Measurements from ENCODE around the gene KDM4B.

KDM4B gene

GRCh38 chr19:5013761-5014160, 44.8 kb downstream of the KDM4B start:
- DNase-seq (ENCODE audit: low spot score), result no peak

- no peak for DNase-seq (ENCODE audit: low spot score)
Measured at GRCh38 chr19:5014941-5015340, 46.0 kb downstream of the KDM4B start.

- DNase-seq (ENCODE audit: low spot score), result no peak
Measured at GRCh38 chr19:5016268-5016667, 47.4 kb downstream of the KDM4B start.

- DNase-seq (ENCODE audit: low spot score), result no peak
Measured at GRCh38 chr19:5016781-5017180, 47.9 kb downstream of the KDM4B start.

- DNase-seq (ENCODE audit: low spot score), result no peak
Measured at GRCh38 chr19:5017235-5017634, 48.3 kb downstream of the KDM4B start.

GRCh38 chr19:5018224-5019015, 49.5 kb downstream of the KDM4B start:
- no peak for DNase-seq (ENCODE audit: low spot score)

- no peak for DNase-seq (ENCODE audit: low spot score)
Measured at GRCh38 chr19:5020368-5020767, 51.5 kb downstream of the KDM4B start.

- no peak for DNase-seq (ENCODE audit: low spot score)
Measured at GRCh38 chr19:5021046-5021445, 52.1 kb downstream of the KDM4B start.

GRCh38 chr19:5022066-5022860, 53.4 kb downstream of the KDM4B start:
- DNase-seq (ENCODE audit: low spot score), result no peak

- no peak for DNase-seq (ENCODE audit: low spot score)
Measured at GRCh38 chr19:5023128-5023571, 54.2 kb downstream of the KDM4B start.

- no peak for DNase-seq (ENCODE audit: low spot score)
Measured at GRCh38 chr19:5024282-5024681, 55.4 kb downstream of the KDM4B start.

GRCh38 chr19:5025027-5025426, 56.1 kb downstream of the KDM4B start:
- no peak for DNase-seq (ENCODE audit: low spot score)

- no peak for DNase-seq (ENCODE audit: low spot score)
Measured at GRCh38 chr19:5026706-5027273, 57.9 kb downstream of the KDM4B start.

GRCh38 chr19:5028229-5028886, 59.4 kb downstream of the KDM4B start:
- no peak for DNase-seq (ENCODE audit: low spot score)

GRCh38 chr19:5029596-5029995, 60.7 kb downstream of the KDM4B start:
- peak; percentile 11 for DNase-seq (ENCODE audit: low spot score)

GRCh38 chr19:5030136-5030820, 61.4 kb downstream of the KDM4B start:
- no peak for DNase-seq (ENCODE audit: low spot score)

- DNase-seq (ENCODE audit: low spot score), result no peak
Measured at GRCh38 chr19:5030822-5031221, 61.9 kb downstream of the KDM4B start.

- peak; percentile 62 for DNase-seq (ENCODE audit: low spot score)
Measured at GRCh38 chr19:5031231-5032100, 62.6 kb downstream of the KDM4B start.

- peak; percentile 13 for DNase-seq (ENCODE audit: low spot score)
Measured at GRCh38 chr19:5032101-5032967, 63.4 kb downstream of the KDM4B start.

Measured in SW480 (cell line).